K562 (cell line): ENCODE results near the gene FRMD3. TPM values are rescaled to one million over a fixed set of nuclear protein-coding genes. Genes with fewer than 3 reads are reported as not detected.

Experiments used
- ATAC-seq: fragments of 200-7000 bp; cut with Tn5 transposase; 3 replicates; pipeline ENCODE4 v1.9.1; 2020; ENCODE audit warnings: moderate library complexity
- BruUV-seq: library from RNA; stranded (reverse); fragments of 400-500 nt; replicated peaks from 2 replicates; lab custom pipeline; 2021; lab: Mats Ljungman, UMichigan
- CTCF ChIA-PET: fragments of 300-600 bp; formaldehyde crosslinking; extraction: SDS; loops from one replicate; lab custom pipeline; 2021; ENCODE audit warnings: low intra/inter-chr PET ratio; lab: Yijun Ruan, JAX
- POLR2A ChIA-PET: fragments of 300-600, 350-650 bp; sonication (Branson Sonifier 250); formaldehyde crosslinking; extraction: SDS; loops from one replicate; lab custom pipeline; 2021; ENCODE audit warnings: antibody characterized with exemption, inconsistent platforms; lab: Yijun Ruan, JAX
- DNase-seq, 4 experiments: peaks; one replicate each; pipeline versions ENCODE4 v3.0.0 to v3.0.0-alpha.2; 2011 to 2018; ENCODE audit warnings: low spot score in 3 of 4, mixed read lengths in 3 of 4; ENCODE audit errors: extremely low read depth in 1 of 4
- FAIRE-seq: peaks from 2 replicates; lab custom pipeline; 2011; peaks lifted over from hg19 to GRCh38; lab: Jason Lieb, UNC
- H2AFZ ChIP-seq: 2 replicates; pipeline ENCODE4 v1.6.0; 2011; ENCODE audit warnings: low read depth, low read length, control low read depth, inconsistent platforms
- H3K27ac ChIP-seq: fragments of 200-600 bp; 3 replicates; pipeline ENCODE4 v1.8.0; 2011; ENCODE audit warnings: low read depth, mild to moderate bottlenecking, control low read depth, inconsistent platforms, low read length, moderate library complexity, mixed read lengths; ENCODE audit errors: extremely low read depth
- H3K27me3 ChIP-seq, 2 experiments: fragments of 300-600 bp in 1 of 2; 2 replicates in 1 of 2; 3 replicates in 1 of 2; pipeline versions ENCODE4 v1.6.0 to v1.8.0; 2011; ENCODE audit warnings: inconsistent platforms in 2 of 2, low read length in 2 of 2, mild to moderate bottlenecking in 1 of 2, mixed read lengths in 1 of 2, moderate library complexity in 1 of 2; ENCODE audit not compliant: control insufficient read depth in 2 of 2, insufficient read depth in 2 of 2
- H3K36me3 ChIP-seq: fragments of 300-600 bp; 3 replicates; pipeline ENCODE4 v1.8.0; 2011; ENCODE audit warnings: mild to moderate bottlenecking, low read length, inconsistent platforms; ENCODE audit not compliant: control insufficient read depth, insufficient read depth
- H3K4me1 ChIP-seq, 2 experiments: fragments of 200-600 bp in 1 of 2; replicated peaks in 1 of 2; 2 replicates in 1 of 2; 3 replicates in 1 of 2; pipeline versions ENCODE4 v1.5.1 to v1.8.0; 2011; ENCODE audit warnings: inconsistent platforms in 2 of 2, low read length in 2 of 2, mild to moderate bottlenecking in 1 of 2, mixed read lengths in 1 of 2, moderate library complexity in 1 of 2; ENCODE audit not compliant: control insufficient read depth in 2 of 2, insufficient read depth in 2 of 2
- H3K4me2 ChIP-seq: 2 replicates; pipeline ENCODE4 v1.6.1; 2011; ENCODE audit warnings: low read length, control low read depth, inconsistent platforms, mixed read lengths; ENCODE audit not compliant: insufficient read depth
- H3K4me3 ChIP-seq: fragments of 200-600 bp; sonication (generic), shearing (Covaris generic); 2 replicates; pipeline ENCODE4 v1.5.1; 2016; ENCODE audit warnings: control low read depth, inconsistent platforms
- H3K79me2 ChIP-seq: fragments of 200-600 bp; 3 replicates; pipeline ENCODE4 v1.8.0; 2011; ENCODE audit warnings: low read length, inconsistent platforms; ENCODE audit not compliant: control insufficient read depth, insufficient read depth
- H3K9ac ChIP-seq, 2 experiments: 2 replicates each; pipeline versions ENCODE4 v1.6.0 to v1.6.1; 2011; ENCODE audit warnings: low read depth in 2 of 2, low read length in 2 of 2, control low read depth in 1 of 2, inconsistent platforms in 1 of 2, mild to moderate bottlenecking in 1 of 2, mixed read lengths in 1 of 2; ENCODE audit not compliant: insufficient read depth in 1 of 2
- H3K9me1 ChIP-seq: one replicate; pipeline ENCODE4 v1.6.0; 2011; ENCODE audit warnings: inconsistent platforms, mild to moderate bottlenecking, low read length, moderate library complexity; ENCODE audit not compliant: control insufficient read depth, insufficient read depth
- H3K9me3 ChIP-seq: replicated peaks from 2 replicates; pipeline ENCODE4 v1.5.1; 2011; ENCODE audit warnings: low read depth, low read length, inconsistent platforms; ENCODE audit not compliant: control insufficient read depth, insufficient read depth
- H4K20me1 ChIP-seq: replicated peaks from 2 replicates; pipeline ENCODE4 v1.6.1; 2011; ENCODE audit warnings: low read length, inconsistent platforms, mixed read lengths; ENCODE audit not compliant: control insufficient read depth, insufficient read depth
- CBX2 ChIP-seq: fragments of 200-600 bp; sonication (generic); IDR thresholded peaks from one replicate; pipeline ENCODE4 v1.6.1; 2012; ENCODE audit warnings: mild to moderate bottlenecking, low read length, inconsistent platforms; ENCODE audit not compliant: insufficient read depth, poor library complexity, severe bottlenecking
- DIDO1 ChIP-seq: fragments of 450-650 bp; IDR thresholded peaks from 2 replicates; pipeline ENCODE4 v1.6.1; 2016; ENCODE audit warnings: low read depth, missing biosample characterization, missing genetic modification characterization
- E2F1 ChIP-seq: sonication (generic); formaldehyde crosslinking; IDR thresholded peaks from 2 replicates; pipeline ENCODE4 v1.8.1; 2023; ENCODE audit warnings: mild to moderate bottlenecking, missing genetic modification reagents, moderate library complexity
- FOXP1 ChIP-seq: sonication (generic); formaldehyde crosslinking; IDR thresholded peaks from 2 replicates; pipeline ENCODE4 v1.8.0; 2022; ENCODE audit warnings: mild to moderate bottlenecking, missing genetic modification reagents
- KLF16 ChIP-seq: IDR thresholded peaks from 2 replicates; pipeline ENCODE4 v1.6.1; 2016; ENCODE audit warnings: antibody characterized with exemption
- MAFF ChIP-seq: IDR thresholded peaks from 2 replicates; pipeline ENCODE4 v1.6.1; 2012; ENCODE audit warnings: low read length, improper control_type of control experiment
- NFIX ChIP-seq: fragments of 250-450 bp; sonication (Bioruptor Pico); IDR thresholded peaks from 2 replicates; pipeline ENCODE4 v1.4.0; 2020; ENCODE audit warnings: low read depth, mild to moderate bottlenecking, moderate library complexity
- RBM34 ChIP-seq: fragments of 200-400 bp; formaldehyde crosslinking; IDR thresholded peaks from 2 replicates; pipeline ENCODE4 v1.6.1; 2018; ENCODE audit warnings: low read length, borderline replicate concordance; ENCODE audit not compliant: insufficient read depth
- RFX7 ChIP-seq: fragments of 250-450 bp; sonication (Bioruptor Pico); IDR thresholded peaks from 2 replicates; pipeline ENCODE4 v1.5.1; 2021; ENCODE audit warnings: mild to moderate bottlenecking
- SOX6 ChIP-seq: fragments of 450-650 bp; IDR thresholded peaks from 2 replicates; pipeline ENCODE4 v1.6.1; 2014; ENCODE audit warnings: mild to moderate bottlenecking
- SPI1 ChIP-seq: IDR thresholded peaks from 2 replicates; pipeline ENCODE4 v1.6.1; 2011; ENCODE audit warnings: low read depth, low read length, control low read depth, borderline replicate concordance
- ZNF232 ChIP-seq: sonication (generic); formaldehyde crosslinking; IDR thresholded peaks from 2 replicates; pipeline ENCODE4 v1.8.0; 2022; ENCODE audit warnings: mild to moderate bottlenecking, missing genetic modification reagents
- ZNF444 ChIP-seq: fragments of 250-450 bp; sonication (Bioruptor Pico); IDR thresholded peaks from 2 replicates; pipeline ENCODE4 v1.4.0; 2020; ENCODE audit warnings: mild to moderate bottlenecking, moderate library complexity
- WGBS: fragments of 100-300 bp; shearing (Covaris generic); methylation state at CpG from one replicate; pipeline ENCODE4 v1.1.6; 2016; ENCODE audit warnings: low coverage, mixed read lengths; ENCODE audit not compliant: insufficient coverage; ENCODE audit errors: missing lambda C conversion rate; 5-methylcytosine and 5-hydroxymethylcytosine counted together
- in situ Hi-C: fragments of 300-500 bp; cut with MboI; formaldehyde crosslinking; loops from 4 replicates; pipeline ENCODE4 v1.15.0; 2018; ENCODE audit warnings: inconsistent platforms, mixed read lengths
- intact Hi-C: fragments of 100-400 bp; cut with micrococcal nuclease; formaldehyde crosslinking; loops from 2 replicates; pipeline ENCODE4 v1.14.2; 2022
- polyA plus RNA-seq, 8 experiments: library from polyadenylated mRNA; depleted of rRNA in 4 of 8; stranded (reverse) in 5 of 8; unstranded in 3 of 8; fragments of >200 nt; fragmentation: Nextera tagmentation in 2 of 8; fragmentation: Illumina TruSeq in 1 of 8; extraction: Ambion mirVana in 2 of 8; extraction: Trizol in 1 of 8; gene quantifications; 2 replicates each; pipeline versions ENCODE4 v1.2.1 to v1.2.3, GENCODE V29; 2011 to 2014; ENCODE audit warnings: inconsistent platforms in 1 of 8, missing spikeins in 1 of 8
- total RNA-seq, 7 experiments: library from RNA; depleted of rRNA in 6 of 7; stranded (reverse); fragments of >200 nt in 6 of 7; fragmentation: Illumina TruSeq in 2 of 7; extraction: Trizol in 2 of 7; gene quantifications; 2 replicates each; pipeline versions ENCODE4 v1.2.1 to v1.2.3, GENCODE V29; 2011 to 2021; ENCODE audit warnings: low replicate concordance in 1 of 7

Gene FRMD3
- total and polyA plus RNA-seq, 9 of the 15 experiments (the other 6 are each of a cell fraction or from before 2014, with no cell fraction given): 0.09 to 0.51 (median 0.21) TPM

DNA sequence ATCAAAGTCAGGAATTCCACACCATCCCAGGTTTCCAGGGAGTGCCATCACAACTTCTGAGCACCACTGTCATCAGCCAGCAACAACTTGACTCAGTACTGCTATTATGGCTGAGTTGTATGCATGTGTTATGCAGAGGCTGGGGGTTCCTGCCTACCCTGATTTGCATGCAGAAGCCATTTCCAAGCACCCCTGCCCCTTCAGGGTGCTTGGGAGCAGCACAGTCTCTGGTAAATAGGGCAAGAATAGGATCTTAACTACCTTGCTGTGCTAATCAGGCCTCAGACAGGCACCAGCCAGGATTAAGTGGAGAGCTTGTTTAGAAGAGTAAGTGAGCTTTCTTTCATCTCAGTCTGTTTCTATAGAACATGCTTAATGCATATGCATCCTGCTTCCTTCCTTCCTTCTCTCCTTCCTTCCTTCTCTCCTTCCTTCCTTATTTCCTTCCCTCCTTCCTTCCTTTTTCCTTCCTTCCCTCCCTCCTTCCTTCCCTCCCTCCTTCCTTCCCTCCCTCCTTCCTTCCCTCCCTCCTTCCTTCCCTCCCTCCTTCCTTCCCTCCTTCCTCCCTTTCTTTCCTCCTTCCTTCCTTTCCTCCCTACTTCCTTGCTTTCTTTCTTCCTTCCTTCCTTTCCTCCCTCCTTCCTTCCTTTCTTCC is 175.7 kb downstream of the FRMD3 start:
- ChIA-PET CTCF (no interaction called here), POLR2A (no interaction called here)
- no peak overlapping the region for H3K27ac ChIP-seq
- no peak overlapping the region for H3K4me2 ChIP-seq
- intact Hi-C loops (no loop called here), in situ Hi-C loops (no loop called here)
- no TSS peak for BruUV-seq
- H2AFZ ChIP-seq: no peak overlapping the region
- no peaks in the 10 kb centered on the region for H3K4me1 ChIP-seq
- H3K79me2 ChIP-seq: no peaks in the 10 kb centered on the region
- TF ChIP-seq MAFF (no peak), KLF16 (no peak), DIDO1 (tag) (no peak), RBM34 (no peak), FOXP1 (no peak), SOX6 (no peak), NFIX (CRISPR knock-in tag) (no peak)
- H3K27me3 ChIP-seq: no peaks in the 10 kb centered on the region
- FAIRE-seq (no peak), ATAC-seq (no peak), DNase-seq (no peak)
- H3K36me3 ChIP-seq: no peaks in the 10 kb centered on the region
- H4K20me1 ChIP-seq: no peaks in the 10 kb centered on the region
- H3K9me1 ChIP-seq: no peaks in the 10 kb centered on the region
- no peak overlapping the region for H3K9ac ChIP-seq
- no peak overlapping the region for H3K4me3 ChIP-seq
- no peaks in the 10 kb centered on the region for H3K9me3 ChIP-seq

GRCh38 chr9:83359039-83359438 is 179.2 kb downstream of the FRMD3 start:
- BruUV-seq: no TSS peak
- ChIA-PET CTCF (no interaction called here), POLR2A (no interaction called here)
- no peak overlapping the region for H3K4me2 ChIP-seq
- H3K27me3 ChIP-seq: no peaks in the 10 kb centered on the region
- intact Hi-C loops (no loop called here), in situ Hi-C loops (no loop called here)
- TF ChIP-seq ZNF232 (CRISPR knock-in tag) (no peak), SPI1 (no peak), E2F1 (CRISPR knock-in tag) (no peak), RFX7 (no peak), ZNF444 (CRISPR knock-in tag) (no peak), CBX2 (no peak)
- no peaks in the 10 kb centered on the region for H3K79me2 ChIP-seq
- FAIRE-seq (no peak), DNase-seq (no peak), ATAC-seq (no peak)
- H4K20me1 ChIP-seq: no peaks in the 10 kb centered on the region
- no peak overlapping the region for H3K9ac ChIP-seq
- H3K36me3 ChIP-seq: no peaks in the 10 kb centered on the region
- H2AFZ ChIP-seq: no peak overlapping the region
- WGBS: 6% methylated on average over 3 of the region's 3 CpGs
- no peaks in the 10 kb centered on the region for H3K9me1 ChIP-seq
- no peak overlapping the region for H3K27ac ChIP-seq
- no peak overlapping the region for H3K4me3 ChIP-seq
- no peaks in the 10 kb centered on the region for H3K9me3 ChIP-seq
- H3K4me1 ChIP-seq: no peaks in the 10 kb centered on the region
